BJ (cell line): ENCODE measurements around the gene ADPRH. TPM values are rescaled to one million over a fixed set of nuclear protein-coding genes. Genes with fewer than 3 reads are reported as not detected.

ENCODE experiments used
- CTCF ChIA-PET: fragments of 350-600 bp; formaldehyde crosslinking; extraction: SDS; loops from one replicate; lab custom pipeline; 2021; ENCODE audit warnings: antibody characterized with exemption, inconsistent platforms; lab: Yijun Ruan, JAX
- POLR2A ChIA-PET: fragments of 300-600 bp; sonication (Branson Sonifier 250); formaldehyde crosslinking; extraction: SDS; loops from one replicate; lab custom pipeline; 2021; ENCODE audit warnings: antibody characterized with exemption; lab: Charles Lee
- DNase-seq: peaks from one replicate; pipeline ENCODE4 v3.0.0-alpha.2; 2011; ENCODE audit warnings: low read depth
- H3K27me3 ChIP-seq: 2 replicates; pipeline ENCODE4 v1.6.0; 2011; ENCODE audit warnings: low read length; ENCODE audit not compliant: control insufficient read depth, insufficient read depth
- H3K36me3 ChIP-seq: 2 replicates; pipeline ENCODE4 v1.5.1; 2011; ENCODE audit warnings: low read length; ENCODE audit not compliant: control insufficient read depth, insufficient read depth
- H3K4me3 ChIP-seq: 2 replicates; pipeline ENCODE4 v1.5.1; 2011; ENCODE audit warnings: low read depth, mild to moderate bottlenecking, control low read depth, low read length
- CTCF ChIP-seq: IDR thresholded peaks from 2 replicates; pipeline ENCODE4 v1.5.1; 2011; ENCODE audit warnings: low read depth, mild to moderate bottlenecking, control low read depth, inconsistent platforms, low read length, moderate library complexity; ENCODE audit not compliant: insufficient read depth
- polyA plus RNA-seq: library from polyadenylated mRNA; depleted of rRNA; stranded (reverse); fragments of >200 nt; gene quantifications from 2 replicates; pipeline ENCODE4 v1.2.3, GENCODE V29; 2011

The ADPRH gene
- polyA plus RNA-seq, 1 experiment, result 1.6 TPM

DNA sequence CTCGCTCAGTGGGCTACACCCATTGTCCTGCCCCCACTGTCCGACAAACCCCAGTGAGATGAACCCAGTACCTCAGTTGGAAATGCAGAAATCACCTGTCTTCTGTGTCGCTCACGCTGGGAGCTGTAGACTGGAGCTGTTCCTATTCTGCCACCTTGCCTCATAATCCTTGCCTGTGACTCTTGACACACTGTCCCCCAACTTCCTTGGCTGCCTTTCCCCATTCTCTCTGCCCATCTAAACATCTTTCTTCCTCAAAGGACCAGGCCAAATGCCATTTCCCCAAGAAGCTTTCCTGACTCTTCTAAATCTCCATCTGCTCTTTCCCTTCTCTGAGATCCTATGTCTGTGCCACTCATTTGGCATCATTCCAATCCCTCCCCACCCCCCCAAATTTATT, 10.1 kb upstream of the ADPRH start:
- CTCF ChIA-PET, result interaction anchor here (1.2 kb wide), 1 partner anchor 10 kb away, joined by 5 read pairs; the partner anchor contains the start of gene CD80
- Histone ChIP-seq H3K27me3 (peaks cover 1% of the 10 kb centered on the region; the same call in 1 of the 2 replicates), H3K4me3 (no peak overlapping the region), H3K36me3 (no peaks in the 10 kb centered on the region)
- POLR2A ChIA-PET, result no interaction called here
- TF ChIP-seq CTCF, result no peak
- no peak for DNase-seq

- DNase-seq, result no peak
- Histone ChIP-seq H3K4me3 (no peak overlapping the region), H3K27me3 (peaks cover 1% of the 10 kb centered on the region; the same call in 1 of the 2 replicates), H3K36me3 (no peaks in the 10 kb centered on the region)
- POLR2A ChIA-PET, result no interaction called here
- CTCF ChIA-PET, result interaction anchor here (1.1 to 1.2 kb wide), 2 partner anchors 10 to 11 kb away, joined by 3 to 5 read pairs; partner anchors contain the start of gene CD80
- no peak for TF ChIP-seq CTCF
These were observed 9.1 kb upstream of the ADPRH start for GRCh38 chr3:119570229-119570628.

- ChIA-PET CTCF (interaction anchor here (1.3 kb wide), 1 partner anchor 110 kb away, joined by 3 read pairs; no protein-coding TSS in a partner anchor), POLR2A (no interaction called here)
- Histone ChIP-seq H3K27me3 (peaks cover 1% of the 10 kb centered on the region; the same call in 1 of the 2 replicates), H3K36me3 (no peaks in the 10 kb centered on the region), H3K4me3 (no peak overlapping the region)
- no peak for TF ChIP-seq CTCF
- DNase-seq, result no peak
These were observed 8.1 kb upstream of the ADPRH start for GRCh38 chr3:119571230-119571629.

DNA sequence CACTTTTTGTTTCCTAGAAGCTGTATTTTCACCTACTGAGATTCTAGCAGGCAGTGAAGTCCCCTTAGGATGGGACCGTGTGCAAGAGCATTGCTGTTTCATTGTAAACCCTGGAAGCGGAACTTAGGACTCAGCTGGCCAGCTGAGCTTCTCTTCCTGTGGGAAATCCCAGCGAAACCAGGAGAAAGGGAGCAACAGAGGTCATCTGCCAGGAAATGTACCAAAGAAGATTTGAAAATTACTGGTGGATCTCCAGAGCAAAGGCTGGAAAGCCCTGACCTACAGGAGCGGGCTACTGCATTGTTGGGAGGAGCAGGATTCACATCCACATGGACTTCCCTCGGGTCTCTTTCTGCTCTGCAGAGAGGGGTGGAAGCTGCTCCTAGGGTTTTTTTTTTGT, 7.6 kb upstream of the ADPRH start:
- ChIA-PET CTCF (interaction anchor here (1.3 kb wide), 1 partner anchor 109 kb away, joined by 3 read pairs; no protein-coding TSS in a partner anchor), POLR2A (no interaction called here)
- no peak for TF ChIP-seq CTCF
- H3K36me3 ChIP-seq, result no peaks in the 10 kb centered on the region
- DNase-seq, result no peak
- peaks cover 1% of the 10 kb centered on the region; the same call in 1 of the 2 replicates for H3K27me3 ChIP-seq
- H3K4me3 ChIP-seq, result no peak overlapping the region

GRCh38 chr3:119575507-119575906, 3.8 kb upstream of the ADPRH start:
- ChIA-PET CTCF (no interaction called here), POLR2A (no interaction called here)
- DNase-seq, result no peak

More at GRCh38 chr3:119575507-119575906, 3.8 kb upstream of the ADPRH start:
- H3K4me3 ChIP-seq, result no peak overlapping the region
- H3K36me3 ChIP-seq, result no peaks in the 10 kb centered on the region
- TF ChIP-seq CTCF, result no peak
- H3K27me3 ChIP-seq, result no peaks in the 10 kb centered on the region
